Hepatocyte (in vitro differentiated cells): ENCODE results near the gene MPEG1. TPM values are rescaled to one million over a fixed set of nuclear protein-coding genes. Genes with fewer than 3 reads are reported as not detected.

Experiments used
- DNase-seq: peaks from one replicate; pipeline ENCODE4 v3.0.0-alpha.2; 2016; ENCODE audit warnings: low spot score
- H2AFZ ChIP-seq: fragments of 200-600 bp; sonication (generic); 2 replicates; pipeline ENCODE4 v1.6.0; 2016; ENCODE audit warnings: antibody characterized with exemption, mild to moderate bottlenecking
- H3K27ac ChIP-seq: fragments of 200-600 bp; sonication (generic); 2 replicates; pipeline ENCODE4 v1.5.1; 2016; ENCODE audit warnings: mild to moderate bottlenecking
- H3K27me3 ChIP-seq: fragments of 200-600 bp; sonication (generic); 2 replicates; pipeline ENCODE4 v1.6.1; 2016
- H3K36me3 ChIP-seq: fragments of 200-600 bp; sonication (generic); replicated peaks from 2 replicates; pipeline ENCODE4 v1.5.1; 2016; ENCODE audit warnings: low read depth; ENCODE audit not compliant: insufficient read depth
- H3K4me1 ChIP-seq: fragments of 200-600 bp; sonication (generic); 2 replicates; pipeline ENCODE4 v1.5.1; 2016; ENCODE audit warnings: mild to moderate bottlenecking, moderate library complexity; ENCODE audit not compliant: insufficient read depth
- H3K4me2 ChIP-seq: fragments of 200-600 bp; sonication (generic); 2 replicates; pipeline ENCODE4 v1.6.0; 2016
- H3K4me3 ChIP-seq: fragments of 200-600 bp; sonication (generic); 2 replicates; pipeline ENCODE4 v1.5.1; 2016; ENCODE audit warnings: mild to moderate bottlenecking
- H3K79me2 ChIP-seq: fragments of 200-600 bp; sonication (generic); 2 replicates; pipeline ENCODE4 v1.6.0; 2017; ENCODE audit warnings: mild to moderate bottlenecking
- H3K9me2 ChIP-seq: fragments of 200-600 bp; sonication (generic); replicated peaks from 2 replicates; pipeline ENCODE4 v1.6.0; 2017; ENCODE audit warnings: mild to moderate bottlenecking; ENCODE audit not compliant: insufficient read depth
- H3K9me3 ChIP-seq: fragments of 200-600 bp; sonication (generic); 2 replicates; pipeline ENCODE4 v1.5.1; 2016; ENCODE audit warnings: low read depth, mild to moderate bottlenecking
- H4K20me1 ChIP-seq: fragments of 200-600 bp; sonication (generic); 2 replicates; pipeline ENCODE4 v1.6.0; 2016; ENCODE audit warnings: mild to moderate bottlenecking; ENCODE audit not compliant: insufficient read depth, poor library complexity, severe bottlenecking
- EZH2 ChIP-seq: fragments of 200-600 bp; sonication (generic); IDR thresholded peaks from 2 replicates; pipeline ENCODE4 v1.6.1; 2016; ENCODE audit warnings: antibody characterized with exemption, mild to moderate bottlenecking, borderline replicate concordance
- EZH2phosphoT487 ChIP-seq: fragments of 200-600 bp; sonication (generic); IDR thresholded peaks from one replicate; pipeline ENCODE4 v1.6.1; 2018; ENCODE audit warnings: antibody characterized with exemption, mild to moderate bottlenecking, low read depth, moderate library complexity; ENCODE audit not compliant: unreplicated experiment, severe bottlenecking
- WGBS: methylation state at CpG from one replicate; pipeline ENCODE4 v1.1.6; 2016; ENCODE audit warnings: low lambda C conversion rate; ENCODE audit errors: missing lambda C conversion rate; 5-methylcytosine and 5-hydroxymethylcytosine counted together
- polyA plus RNA-seq: library from polyadenylated mRNA; unstranded; fragments of >200 nt; fragmentation: Nextera tagmentation; extraction: Ambion mirVana; gene quantifications from 2 replicates; pipeline ENCODE4 v1.2.1, GENCODE V29; 2016
- total RNA-seq: library from RNA; depleted of rRNA; stranded (reverse); fragments of >200 nt; gene quantifications from 2 replicates; pipeline ENCODE4 v1.2.3, GENCODE V29; 2014
- TF ChIP-seq, protein P1 (sequence below): fragments of 200-600 bp; sonication (generic); IDR thresholded peaks from 2 replicates; pipeline ENCODE4 v1.5.1; 2016; ENCODE audit warnings: antibody characterized with exemption, mild to moderate bottlenecking; ENCODE audit not compliant: poor library complexity

Gene MPEG1
- total and polyA plus RNA-seq, 2 experiments from 2014 or later, result 0.57 TPM; not detected in 1

GRCh38 chr11:59222464-59223060 lies 9.8 kb upstream of the MPEG1 start:
- Histone ChIP-seq H3K27ac (no peak overlapping the region), H3K36me3 (no peaks in the 10 kb centered on the region), H4K20me1 (no peaks in the 10 kb centered on the region), H3K9me3 (no peaks in the 10 kb centered on the region), H2AFZ (no peak overlapping the region), H3K79me2 (no peaks in the 10 kb centered on the region), H3K27me3 (no peaks in the 10 kb centered on the region), H3K4me2 (no peak overlapping the region), H3K9me2 (no peaks in the 10 kb centered on the region), H3K4me1 (no peaks in the 10 kb centered on the region), H3K4me3 (no peak overlapping the region)
- no peak for DNase-seq
- 75% methylated on average over 2 of the region's 2 CpGs for WGBS
- TF ChIP-seq, protein P1, sequence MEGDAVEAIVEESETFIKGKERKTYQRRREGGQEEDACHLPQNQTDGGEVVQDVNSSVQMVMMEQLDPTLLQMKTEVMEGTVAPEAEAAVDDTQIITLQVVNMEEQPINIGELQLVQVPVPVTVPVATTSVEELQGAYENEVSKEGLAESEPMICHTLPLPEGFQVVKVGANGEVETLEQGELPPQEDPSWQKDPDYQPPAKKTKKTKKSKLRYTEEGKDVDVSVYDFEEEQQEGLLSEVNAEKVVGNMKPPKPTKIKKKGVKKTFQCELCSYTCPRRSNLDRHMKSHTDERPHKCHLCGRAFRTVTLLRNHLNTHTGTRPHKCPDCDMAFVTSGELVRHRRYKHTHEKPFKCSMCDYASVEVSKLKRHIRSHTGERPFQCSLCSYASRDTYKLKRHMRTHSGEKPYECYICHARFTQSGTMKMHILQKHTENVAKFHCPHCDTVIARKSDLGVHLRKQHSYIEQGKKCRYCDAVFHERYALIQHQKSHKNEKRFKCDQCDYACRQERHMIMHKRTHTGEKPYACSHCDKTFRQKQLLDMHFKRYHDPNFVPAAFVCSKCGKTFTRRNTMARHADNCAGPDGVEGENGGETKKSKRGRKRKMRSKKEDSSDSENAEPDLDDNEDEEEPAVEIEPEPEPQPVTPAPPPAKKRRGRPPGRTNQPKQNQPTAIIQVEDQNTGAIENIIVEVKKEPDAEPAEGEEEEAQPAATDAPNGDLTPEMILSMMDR, result no peak
- TF ChIP-seq EZH2phosphoT487 (no peak), EZH2 (no peak)

DNA sequence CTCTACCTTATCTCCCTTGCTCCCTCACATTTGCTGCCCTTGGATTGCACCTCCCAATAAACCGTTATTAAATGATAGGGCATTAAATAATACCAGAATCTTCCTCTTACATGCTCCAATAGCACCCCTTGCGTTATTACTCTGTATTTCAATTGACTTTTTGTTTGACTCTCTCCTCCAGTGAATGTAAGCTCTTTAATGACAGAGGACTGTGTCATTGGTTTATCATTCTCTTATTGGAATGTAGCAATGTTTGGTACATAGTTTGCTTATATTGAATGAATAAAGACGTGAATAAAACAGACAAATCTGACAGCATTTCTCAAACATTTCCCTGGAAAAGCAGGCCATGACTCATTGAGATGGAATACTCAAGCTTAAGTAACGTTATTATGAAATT lies 8.7 kb upstream of the MPEG1 start:
- H3K27me3 ChIP-seq, result no peaks in the 10 kb centered on the region

GRCh38 chr11:59219836-59220235 lies 7.1 kb upstream of the MPEG1 start:
- H4K20me1 ChIP-seq, result no peaks in the 10 kb centered on the region
- H3K79me2 ChIP-seq, result no peaks in the 10 kb centered on the region
- WGBS, result 85% methylated on average over 4 of the region's 4 CpGs
- H3K4me3 ChIP-seq, result no peak overlapping the region
- H3K4me2 ChIP-seq, result no peak overlapping the region
- H3K9me2 ChIP-seq, result no peaks in the 10 kb centered on the region
- H3K9me3 ChIP-seq, result no peaks in the 10 kb centered on the region
- no peaks in the 10 kb centered on the region for H3K4me1 ChIP-seq
- no peaks in the 10 kb centered on the region for H3K27me3 ChIP-seq
- H2AFZ ChIP-seq, result no peak overlapping the region
- TF ChIP-seq, protein P1, result no peak
- no peak for TF ChIP-seq EZH2phosphoT487
- TF ChIP-seq EZH2, result no peak
- H3K27ac ChIP-seq, result no peak overlapping the region
- no peak for DNase-seq
- no peaks in the 10 kb centered on the region for H3K36me3 ChIP-seq

More for the DNA sequence above, 8.7 kb upstream of the MPEG1 start:
- no peak for DNase-seq
- H3K9me3 ChIP-seq, result no peaks in the 10 kb centered on the region
- H3K4me3 ChIP-seq, result no peak overlapping the region
- H4K20me1 ChIP-seq, result no peaks in the 10 kb centered on the region
- no peaks in the 10 kb centered on the region for H3K36me3 ChIP-seq
- TF ChIP-seq, protein P1, result no peak
- TF ChIP-seq EZH2, result no peak
- no peak for TF ChIP-seq EZH2phosphoT487
- no peaks in the 10 kb centered on the region for H3K4me1 ChIP-seq
- WGBS, result 62% methylated on average over 4 of the region's 4 CpGs
- no peak overlapping the region for H2AFZ ChIP-seq
- H3K4me2 ChIP-seq, result no peak overlapping the region
- no peaks in the 10 kb centered on the region for H3K9me2 ChIP-seq
- H3K79me2 ChIP-seq, result no peaks in the 10 kb centered on the region
- H3K27ac ChIP-seq, result no peak overlapping the region
